H9 (cell line): ENCODE measurements around the gene YAF2. TPM values are rescaled to one million over a fixed set of nuclear protein-coding genes. Genes with fewer than 3 reads are reported as not detected.
A peak's percentile ranks its signal among the peaks of the same experiment; 100 is the strongest.
"Not testable (repeated sequence)": the region's sequence is repeated elsewhere in the genome, so short reads cannot be mapped to it uniquely, and the experiment has no call there.

Experiments
- DNase-seq: peaks from one replicate; pipeline ENCODE4 v3.0.0-alpha.2; 2017
- H2AFZ ChIP-seq: one replicate; pipeline ENCODE4 v1.6.1; 2013; ENCODE audit warnings: mild to moderate bottlenecking, low read length, control low read depth, moderate library complexity
- H2AK5ac ChIP-seq: 2 replicates; pipeline ENCODE4 v1.6.1; 2013; ENCODE audit warnings: low read length, control low read depth, mixed read lengths; ENCODE audit not compliant: insufficient read length
- H2BK120ac ChIP-seq: one replicate; pipeline ENCODE4 v1.6.1; 2013; ENCODE audit warnings: low read depth, mild to moderate bottlenecking, low read length, control low read depth, inconsistent platforms; ENCODE audit not compliant: poor library complexity, severe bottlenecking
- H2BK12ac ChIP-seq: 2 replicates; pipeline ENCODE4 v1.6.1; 2013; ENCODE audit warnings: low read length, control low read depth, mixed read lengths, low read depth; ENCODE audit not compliant: insufficient read length
- H2BK15ac ChIP-seq: 2 replicates; pipeline ENCODE4 v1.6.1; 2013; ENCODE audit warnings: low read depth, low read length, control low read depth
- H2BK20ac ChIP-seq: one replicate; pipeline ENCODE4 v1.6.1; 2013; ENCODE audit warnings: low read depth, mild to moderate bottlenecking, low read length, control low read depth, inconsistent platforms; ENCODE audit not compliant: poor library complexity, severe bottlenecking
- H2BK5ac ChIP-seq: 2 replicates; pipeline ENCODE4 v1.6.1; 2013; ENCODE audit warnings: low read length, control low read depth, mixed read lengths; ENCODE audit not compliant: insufficient read length
- H3K14ac ChIP-seq: 2 replicates; pipeline ENCODE4 v1.6.1; 2013; ENCODE audit warnings: low read length, control low read depth; ENCODE audit not compliant: insufficient read depth
- H3K18ac ChIP-seq: 2 replicates; pipeline ENCODE4 v1.6.1; 2013; ENCODE audit warnings: low read depth, mild to moderate bottlenecking, mixed read lengths, low read length, control low read depth; ENCODE audit not compliant: insufficient read length
- H3K23ac ChIP-seq: 2 replicates; pipeline ENCODE4 v1.6.1; 2013; ENCODE audit warnings: low read length, control low read depth, mixed read lengths, low read depth; ENCODE audit not compliant: insufficient read length
- H3K23me2 ChIP-seq: 2 replicates; pipeline ENCODE4 v1.6.1; 2013; ENCODE audit warnings: low read depth, mild to moderate bottlenecking, mixed read lengths, low read length, control low read depth; ENCODE audit not compliant: insufficient read length, poor library complexity, severe bottlenecking
- H3K27ac ChIP-seq: 2 replicates; pipeline ENCODE4 v1.5.1; 2013; ENCODE audit warnings: low read length, control low read depth, mixed read lengths, low read depth; ENCODE audit not compliant: insufficient read length
- H3K27me3 ChIP-seq: 2 replicates; pipeline ENCODE4 v1.6.1; 2013; ENCODE audit warnings: low read length, control low read depth, inconsistent platforms; ENCODE audit not compliant: insufficient read depth
- H3K4ac ChIP-seq: 2 replicates; pipeline ENCODE4 v1.6.1; 2013; ENCODE audit warnings: low read depth, mild to moderate bottlenecking, control low read depth, inconsistent platforms, low read length, moderate library complexity
- H3K4me1 ChIP-seq: 2 replicates; pipeline ENCODE4 v1.6.1; 2013; ENCODE audit warnings: low read length, control low read depth, inconsistent platforms; ENCODE audit not compliant: insufficient read depth
- H3K4me2 ChIP-seq: 2 replicates; pipeline ENCODE4 v1.6.1; 2013; ENCODE audit warnings: low read length, control low read depth, mixed read lengths; ENCODE audit not compliant: insufficient read length, insufficient read depth
- H3K56ac ChIP-seq: 2 replicates; pipeline ENCODE4 v1.6.1; 2013; ENCODE audit warnings: low read depth, mild to moderate bottlenecking, mixed read lengths, low read length, control low read depth; ENCODE audit not compliant: insufficient read length
- H3K79me1 ChIP-seq: 2 replicates; pipeline ENCODE4 v1.6.1; 2013; ENCODE audit warnings: low read depth, mild to moderate bottlenecking, moderate library complexity, low read length, control low read depth, inconsistent platforms; ENCODE audit not compliant: insufficient read depth, poor library complexity, severe bottlenecking
- H3K79me2 ChIP-seq: 2 replicates; pipeline ENCODE4 v1.6.1; 2013; ENCODE audit warnings: low read length, control low read depth, inconsistent platforms; ENCODE audit not compliant: insufficient read depth
- H3K9ac ChIP-seq: 2 replicates; pipeline ENCODE4 v1.6.1; 2013; ENCODE audit warnings: low read length, control low read depth, mixed read lengths; ENCODE audit not compliant: insufficient read length; ENCODE audit errors: extremely low read depth
- H3K9me3 ChIP-seq: one replicate; pipeline ENCODE4 v1.6.1; 2013; ENCODE audit warnings: low read depth, low read length, inconsistent platforms; ENCODE audit not compliant: control insufficient read depth
- H3T11ph ChIP-seq: one replicate; pipeline ENCODE4 v1.6.1; 2013; ENCODE audit warnings: mild to moderate bottlenecking, low read length, control low read depth, inconsistent platforms
- H4K20me1 ChIP-seq: one replicate; pipeline ENCODE4 v1.6.1; 2013; ENCODE audit not compliant: control insufficient read depth, insufficient read length, insufficient read depth
- H4K5ac ChIP-seq: 2 replicates; pipeline ENCODE4 v1.6.1; 2013; ENCODE audit warnings: low read depth, mild to moderate bottlenecking, mixed read lengths, low read length, control low read depth; ENCODE audit not compliant: insufficient read length
- H4K8ac ChIP-seq: replicated peaks from 2 replicates; pipeline ENCODE4 v1.6.1; 2013; ENCODE audit warnings: low read length, control low read depth, mixed read lengths, low read depth; ENCODE audit not compliant: insufficient read length
- H4K91ac ChIP-seq: 2 replicates; pipeline ENCODE4 v1.6.1; 2013; ENCODE audit warnings: low read depth, mild to moderate bottlenecking, moderate library complexity, mixed read lengths, low read length, control low read depth; ENCODE audit not compliant: insufficient read length
- H3K27ac Mint-ChIP-seq, 3 experiments: 2 replicates in 2 of 3; 3 replicates in 1 of 3; pipeline ENCODE4 v1.8.0; 2020 to 2021; ENCODE audit warnings: mixed read lengths in 3 of 3, mild to moderate bottlenecking in 1 of 3, moderate library complexity in 1 of 3
- H3K27me3 Mint-ChIP-seq: 2 replicates; pipeline ENCODE4 v1.8.0; 2021; ENCODE audit warnings: low read depth, mild to moderate bottlenecking, moderate library complexity, mixed read lengths
- H3K36me3 Mint-ChIP-seq, 3 experiments: 2 replicates in 2 of 3; 3 replicates in 1 of 3; pipeline ENCODE4 v1.8.0; 2020 to 2021; ENCODE audit warnings: low read depth in 3 of 3, mixed read lengths in 3 of 3; ENCODE audit not compliant: insufficient read depth in 1 of 3
- H3K4me1 Mint-ChIP-seq, 2 experiments: 2 replicates each; pipeline ENCODE4 v1.8.0; 2020; ENCODE audit warnings: mixed read lengths in 2 of 2
- H3K4me3 Mint-ChIP-seq, 2 experiments: 2 replicates in 1 of 2; 3 replicates in 1 of 2; pipeline ENCODE4 v1.8.0; 2020 to 2021; ENCODE audit warnings: mild to moderate bottlenecking in 2 of 2, mixed read lengths in 2 of 2, moderate library complexity in 1 of 2
- H3K9me3 Mint-ChIP-seq, 2 experiments: 2 replicates in 1 of 2; 3 replicates in 1 of 2; pipeline ENCODE4 v1.8.0; 2020; ENCODE audit warnings: mild to moderate bottlenecking in 2 of 2, mixed read lengths in 2 of 2, moderate library complexity in 1 of 2
- CTCF ChIP-seq: fragments of 200-600 bp; sonication (generic); conservative IDR thresholded peaks from 3 replicates; pipeline ENCODE4 v1.8.0; 2021; ENCODE audit warnings: antibody characterized with exemption, mild to moderate bottlenecking
- WGBS: extraction: QIAGEN DNeasy Blood & Tissue Kit; methylation state at CpG from one replicate; pipeline ENCODE4 v1.1.7; 2013; ENCODE audit warnings: missing lambda C conversion rate, low lambda C conversion rate, mixed read lengths; ENCODE audit not compliant: insufficient read length; ENCODE audit errors: extremely low coverage; 5-methylcytosine and 5-hydroxymethylcytosine counted together
- total RNA-seq: library from RNA; stranded (reverse); gene quantifications from 2 replicates; pipeline ENCODE4 v1.2.1, GENCODE V29; 2021

The YAF2 gene
- total RNA-seq, 1 experiment from 2014 or later, result 1.9 TPM

GRCh38 chr12:42255221-42255865 is 17.3 kb upstream of the YAF2 start:
- H3T11ph ChIP-seq, result no peak overlapping the region
- Mint-ChIP-seq H3K36me3 (no peaks in the 10 kb centered on the region), H3K27me3 (peaks cover 66% of the 10 kb centered on the region), H3K4me3 (no peak overlapping the region), H3K9me3 (no peaks in the 10 kb centered on the region; a peak in 1 of 5 replicates), H3K27ac (no peak overlapping the region), H3K4me1 (no peaks in the 10 kb centered on the region)
- no peaks in the 10 kb centered on the region for H3K4me1 ChIP-seq
- H4K5ac ChIP-seq, result no peak overlapping the region
- H2BK12ac ChIP-seq, result no peak overlapping the region
- no peaks in the 10 kb centered on the region for H4K20me1 ChIP-seq
- H3K79me1 ChIP-seq, result no peaks in the 10 kb centered on the region
- H2BK15ac ChIP-seq, result no peak overlapping the region
- no peak overlapping the region for H2BK120ac ChIP-seq
- H3K56ac ChIP-seq, result no peak overlapping the region
- no peak overlapping the region for H4K91ac ChIP-seq
- no peak overlapping the region for H3K4ac ChIP-seq
- no CpG with 5 or more reads among the region's 2 CpGs for WGBS
- H2BK20ac ChIP-seq, result no peak overlapping the region
- H3K27ac ChIP-seq, result no peak overlapping the region
- H3K4me2 ChIP-seq, result no peak overlapping the region
- no peaks in the 10 kb centered on the region for H3K9me3 ChIP-seq
- no peaks in the 10 kb centered on the region for H3K27me3 ChIP-seq
- no peak overlapping the region for H4K8ac ChIP-seq
- no peak overlapping the region for H2AK5ac ChIP-seq
- DNase-seq, result no peak
- TF ChIP-seq CTCF, result peak; percentile 37; the same call in 1 of the 3 replicates
- no peak overlapping the region for H2BK5ac ChIP-seq
- H3K18ac ChIP-seq, result no peak overlapping the region
- no peaks in the 10 kb centered on the region for H3K23me2 ChIP-seq
- no peak overlapping the region for H3K14ac ChIP-seq
- H3K79me2 ChIP-seq, result no peaks in the 10 kb centered on the region
- no peak overlapping the region for H3K9ac ChIP-seq
- no peak overlapping the region for H2AFZ ChIP-seq
- H3K23ac ChIP-seq, result no peak overlapping the region

GRCh38 chr12:42252645-42253044 is 14.6 kb upstream of the YAF2 start:
- H3K27me3 Mint-ChIP-seq, result peaks cover 85% of the 10 kb centered on the region
- H3K27me3 ChIP-seq, H2BK12ac ChIP-seq: not testable (repeated sequence)

More at GRCh38 chr12:42252645-42253044, 14.6 kb upstream of the YAF2 start:
- not testable (repeated sequence) for H3K4me1 Mint-ChIP-seq, H3K9me3 Mint-ChIP-seq, H3K23ac ChIP-seq, H3K18ac ChIP-seq, H3K4me2 ChIP-seq, H2BK15ac ChIP-seq, H3K9ac ChIP-seq, H3K23me2 ChIP-seq, H3K4me3 Mint-ChIP-seq, H4K8ac ChIP-seq, H4K5ac ChIP-seq, H3K27ac Mint-ChIP-seq, H3K14ac ChIP-seq, H3K4me1 ChIP-seq, DNase-seq, H3K56ac ChIP-seq, H3K27ac ChIP-seq, H3K9me3 ChIP-seq, H2BK120ac ChIP-seq, H4K91ac ChIP-seq, H3K79me2 ChIP-seq, H2AK5ac ChIP-seq, H2BK5ac ChIP-seq, H3K36me3 Mint-ChIP-seq, H3K79me1 ChIP-seq, H3K4ac ChIP-seq, H3T11ph ChIP-seq, H4K20me1 ChIP-seq, H2BK20ac ChIP-seq, H2AFZ ChIP-seq
- no CpG with 5 or more reads among the region's 1 CpG for WGBS
